ENCODE results near the gene MYO3A.

Gene MYO3A

DNA sequence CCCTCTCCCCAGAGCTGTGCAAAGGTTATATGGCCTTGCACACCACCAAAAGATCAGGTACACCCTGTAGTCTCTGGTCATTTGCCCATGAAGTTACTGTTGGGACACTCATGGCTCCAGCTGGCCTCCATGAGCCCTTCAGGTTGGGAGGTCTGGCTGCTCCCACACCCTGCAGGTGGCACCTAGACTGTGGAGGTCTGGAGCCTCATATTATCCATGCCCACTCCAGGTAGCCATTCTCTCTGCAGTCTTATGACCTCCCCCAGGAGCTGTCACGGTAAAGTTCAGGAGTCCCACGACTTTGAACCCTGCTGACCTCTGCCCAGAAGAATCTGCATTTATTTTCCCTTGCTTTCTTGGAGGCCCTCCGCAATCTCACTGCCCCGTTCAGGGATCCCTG, 243.3 kb downstream of the MYO3A start:
- TF ChIP-seq, protein P1, sequence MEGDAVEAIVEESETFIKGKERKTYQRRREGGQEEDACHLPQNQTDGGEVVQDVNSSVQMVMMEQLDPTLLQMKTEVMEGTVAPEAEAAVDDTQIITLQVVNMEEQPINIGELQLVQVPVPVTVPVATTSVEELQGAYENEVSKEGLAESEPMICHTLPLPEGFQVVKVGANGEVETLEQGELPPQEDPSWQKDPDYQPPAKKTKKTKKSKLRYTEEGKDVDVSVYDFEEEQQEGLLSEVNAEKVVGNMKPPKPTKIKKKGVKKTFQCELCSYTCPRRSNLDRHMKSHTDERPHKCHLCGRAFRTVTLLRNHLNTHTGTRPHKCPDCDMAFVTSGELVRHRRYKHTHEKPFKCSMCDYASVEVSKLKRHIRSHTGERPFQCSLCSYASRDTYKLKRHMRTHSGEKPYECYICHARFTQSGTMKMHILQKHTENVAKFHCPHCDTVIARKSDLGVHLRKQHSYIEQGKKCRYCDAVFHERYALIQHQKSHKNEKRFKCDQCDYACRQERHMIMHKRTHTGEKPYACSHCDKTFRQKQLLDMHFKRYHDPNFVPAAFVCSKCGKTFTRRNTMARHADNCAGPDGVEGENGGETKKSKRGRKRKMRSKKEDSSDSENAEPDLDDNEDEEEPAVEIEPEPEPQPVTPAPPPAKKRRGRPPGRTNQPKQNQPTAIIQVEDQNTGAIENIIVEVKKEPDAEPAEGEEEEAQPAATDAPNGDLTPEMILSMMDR (conservative IDR thresholded peaks at IDR 0.05) = no peak
- TF ChIP-seq ZFX (IDR thresholded peaks at IDR 0.05) = no peak
- no peak overlapping the region for H3K27ac ChIP-seq

DNA sequence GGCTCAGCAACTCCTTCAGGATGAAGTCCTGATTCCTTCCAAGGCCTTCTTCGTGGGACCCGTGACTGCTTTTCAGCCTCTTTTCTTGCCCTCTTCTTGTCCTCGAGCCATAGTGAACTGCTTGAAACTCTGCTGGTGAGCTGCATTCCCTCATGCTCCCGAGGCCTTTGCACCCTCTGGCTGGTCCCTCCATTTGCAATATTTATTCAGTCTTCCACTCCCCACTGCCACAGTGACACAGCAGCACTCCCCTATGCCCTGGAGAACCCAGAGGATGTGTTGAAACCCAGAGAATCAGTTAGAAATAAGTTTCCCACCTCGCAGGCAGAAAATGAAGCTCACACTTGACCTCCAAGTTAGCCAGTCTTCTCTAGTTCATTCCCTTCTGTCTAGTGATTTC, 260.2 kb downstream of the MYO3A start:
- no peak overlapping the region for H3K27ac ChIP-seq
- TF ChIP-seq, protein P1 (conservative IDR thresholded peaks at IDR 0.05) = no peak
- TF ChIP-seq ZFX (IDR thresholded peaks at IDR 0.05) = no peak

DNA sequence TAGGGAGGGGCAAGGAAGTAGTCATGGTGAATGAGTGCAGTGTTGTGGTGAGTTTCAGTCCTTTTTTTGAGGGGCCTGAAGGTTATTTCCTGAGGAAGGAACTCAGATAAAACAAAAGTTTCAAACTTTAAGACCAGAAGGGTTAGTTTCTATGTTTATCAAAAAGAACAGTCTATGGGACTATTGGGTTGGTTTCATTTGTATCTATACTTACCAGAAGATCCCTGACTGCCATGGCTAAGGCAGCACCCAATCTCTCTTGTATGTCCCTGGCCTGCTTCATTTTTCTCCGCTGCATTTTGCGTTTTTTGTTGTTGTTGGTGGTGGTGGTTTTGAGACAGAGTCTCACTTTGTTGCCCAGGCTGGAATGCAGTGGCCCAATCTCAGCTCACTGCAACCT, 263.2 kb downstream of the MYO3A start:
- TF ChIP-seq, protein P1 (conservative IDR thresholded peaks at IDR 0.05) = no peak
- no peak for TF ChIP-seq ZFX (IDR thresholded peaks at IDR 0.05)
- no peak overlapping the region for H3K27ac ChIP-seq

DNA sequence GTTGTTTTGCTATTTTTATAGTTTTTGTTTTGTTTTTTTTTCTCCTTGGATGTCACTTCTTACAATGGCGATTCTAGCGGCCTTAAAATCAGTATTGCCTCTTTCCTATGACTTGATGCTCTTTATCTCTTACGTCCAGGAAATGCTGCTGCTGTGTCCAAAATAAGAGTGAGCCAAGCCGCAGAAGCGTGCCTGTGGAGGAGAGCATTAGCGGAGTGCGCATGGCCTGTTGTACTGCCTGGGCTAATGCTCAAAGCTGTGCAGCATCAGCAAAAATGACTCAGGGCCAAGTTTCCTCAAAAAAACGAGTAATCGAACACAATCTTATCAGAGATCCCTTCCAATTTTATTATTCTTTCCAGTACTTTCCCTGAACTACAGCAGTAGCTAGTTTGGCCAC, 264.1 kb downstream of the MYO3A start:
- H3K27ac ChIP-seq = no peak overlapping the region
- TF ChIP-seq ZFX (IDR thresholded peaks at IDR 0.05) = no peak
- TF ChIP-seq, protein P1 (conservative IDR thresholded peaks at IDR 0.05) = no peak

DNA sequence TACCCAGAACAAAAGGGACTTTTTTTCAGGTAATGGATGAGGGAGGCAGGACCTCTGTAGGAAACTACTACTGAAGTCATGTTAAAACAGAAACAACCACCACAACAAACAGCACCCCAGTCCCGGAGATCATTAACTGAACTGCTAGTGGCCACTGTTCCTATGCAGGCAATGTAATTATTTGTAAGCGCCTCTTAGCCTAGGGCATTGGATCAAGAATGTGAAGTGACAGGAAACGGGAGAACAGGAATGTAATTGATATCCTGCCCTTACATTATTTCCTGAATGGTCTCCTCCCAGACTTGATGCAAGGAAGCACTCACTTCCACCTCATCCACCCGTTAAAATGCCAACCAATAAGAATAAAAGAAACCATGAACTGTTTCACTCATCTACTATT, 265.8 kb downstream of the MYO3A start:
- TF ChIP-seq, protein P1 (conservative IDR thresholded peaks at IDR 0.05) = no peak
- no peak for TF ChIP-seq ZFX (IDR thresholded peaks at IDR 0.05)

DNA sequence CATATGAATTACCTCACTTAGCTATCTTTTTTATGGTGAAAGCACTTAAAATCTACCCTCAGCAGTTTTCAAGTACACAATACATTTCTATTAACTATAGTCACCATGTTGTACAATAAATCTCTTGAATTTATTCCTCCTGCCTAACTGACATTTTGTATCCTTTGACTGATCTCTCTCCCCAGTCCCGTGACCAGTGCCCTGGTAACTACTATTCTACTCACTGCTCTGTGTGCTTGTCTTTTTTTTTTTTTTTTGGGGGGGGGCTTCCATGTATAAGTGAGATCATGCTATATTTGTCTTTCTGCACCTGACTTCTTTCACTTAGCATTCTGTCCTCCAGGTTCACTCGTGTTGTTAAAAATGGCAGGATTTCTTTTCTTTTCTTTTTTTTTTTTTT, 271.2 kb downstream of the MYO3A start:
- no peak for TF ChIP-seq ZFX (IDR thresholded peaks at IDR 0.05)
- TF ChIP-seq, protein P1 (conservative IDR thresholded peaks at IDR 0.05) = no peak
- H3K27ac ChIP-seq = no peak overlapping the region

More for the DNA sequence above, 265.8 kb downstream of the MYO3A start:
- no peak overlapping the region for H3K27ac ChIP-seq

DNA sequence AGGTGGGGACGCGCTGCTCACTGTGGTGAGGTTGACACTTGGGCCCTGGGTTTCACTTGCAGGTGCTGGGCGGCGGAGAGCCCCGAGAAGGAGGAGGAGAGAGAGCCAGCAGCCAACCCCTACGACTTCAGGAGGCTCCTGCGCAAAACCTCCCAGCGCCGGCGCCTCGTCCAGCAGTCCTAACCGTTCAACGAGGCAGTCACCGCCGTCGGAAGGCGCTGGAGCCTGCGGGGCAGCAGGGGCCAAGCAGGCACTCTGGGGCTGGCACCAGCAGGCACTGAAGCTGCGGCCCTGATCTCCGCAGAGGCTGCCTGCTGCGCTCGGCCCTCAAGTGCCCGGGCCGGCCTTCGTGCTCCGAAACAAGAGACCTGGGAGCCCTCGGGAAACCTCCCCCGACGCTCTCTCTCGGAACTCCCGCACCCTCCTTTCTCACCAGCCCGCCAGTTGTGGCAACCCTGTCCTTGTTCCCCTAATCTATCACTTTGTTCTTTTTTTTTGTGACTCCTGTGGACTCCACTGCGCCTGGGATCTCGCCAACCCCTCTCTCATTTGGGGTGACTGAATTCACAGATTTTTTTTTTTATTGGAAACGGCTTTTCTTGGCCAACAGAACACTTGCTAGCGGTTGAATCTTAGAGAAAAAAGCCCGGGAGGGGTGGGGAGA, 277.9 kb downstream of the MYO3A start:
- TF ChIP-seq ZFX (IDR thresholded peaks at IDR 0.05) = no peak
- TF ChIP-seq, protein P1 (conservative IDR thresholded peaks at IDR 0.05) = no peak
- H3K27ac ChIP-seq = no peak overlapping the region
